ENCODE results near the gene IDH3A. TPM values are rescaled to one million over a fixed set of nuclear protein-coding genes. Genes with fewer than 3 reads are reported as not detected.

The IDH3A gene
- 100 to 1,000 TPM; 119 to 120 TPM for total RNA-seq
- polyA plus RNA-seq (ENCODE audit: insufficient read depth, low read depth, low replicate concordance): 88.9 TPM
- long read RNA-seq, donor 1, full-length matches to known transcripts: 19 of 19 reads
- long read RNA-seq, donor 1, partial matches to known transcripts: 0 of 19 reads
- long read RNA-seq, donor 1, other reads (novel, unspliced or antisense): 0 of 19 reads
- long read RNA-seq, donor 2, full-length matches to known transcripts: 18 of 18 reads
- long read RNA-seq, donor 2, partial matches to known transcripts: 0 of 18 reads
- long read RNA-seq, donor 2, other reads (novel, unspliced or antisense): 0 of 18 reads

GRCh38 chr15:78149068-78149804, at the start of gene IDH3A:
TSS of gene IDH3A (plus strand) at chr15:78149362. CDS start at chr15:78149404, 42 bp downstream.
- peak; percentile 100 for DNase-seq

GRCh38 chr15:78100886-78101285, 48.3 kb upstream of the IDH3A start:
- TF ChIP-seq POLR2A (IDR thresholded peaks at IDR 0.05) (no peak), CTCF (IDR thresholded peaks at IDR 0.05) (no peak)
- H3K27ac ChIP-seq: no peak overlapping the region
- no peaks in the 10 kb centered on the region for H3K36me3 ChIP-seq (ENCODE audit: low read depth, missing control alignments)
- H3K27me3 ChIP-seq: no peaks in the 10 kb centered on the region
- intact Hi-C loops (cut with DNase I; ENCODE audit: low total_unique reads): no loop called here
- 60 to 88% methylated on average over 1 to 2 of the region's 2 CpGs for WGBS, 2 donors
- DNase-seq: no peak
- H3K4me1 ChIP-seq: no peaks in the 10 kb centered on the region
- H3K9me3 ChIP-seq: no peaks in the 10 kb centered on the region
- H3K4me3 ChIP-seq: no peak overlapping the region

More at GRCh38 chr15:78149068-78149804, at the start of gene IDH3A:
- H3K36me3 ChIP-seq (ENCODE audit: low read depth, missing control alignments): no peaks in the 10 kb centered on the region
- H3K4me3 ChIP-seq: peak within 1 kb of the TSS; percentile 73 to 86
- intact Hi-C loops (cut with DNase I; ENCODE audit: low total_unique reads): no loop called here
- peaks cover 8% of the 10 kb centered on the region for H3K4me1 ChIP-seq
- 0 to 1% methylated on average over 27 to 68 of the region's 79 CpGs for WGBS, 2 donors
- peak within 1 kb of the TSS; percentile 77 to 79 for H3K27ac ChIP-seq
- no peaks in the 10 kb centered on the region for H3K27me3 ChIP-seq
- TF ChIP-seq POLR2A (IDR thresholded peaks at IDR 0.05): peak; percentile 54
- TF ChIP-seq CTCF (IDR thresholded peaks at IDR 0.05): no peak
- H3K9me3 ChIP-seq: no peaks in the 10 kb centered on the region

GRCh38 chr15:78101423-78102105, 47.6 kb upstream of the IDH3A start:
- Histone ChIP-seq H3K36me3 (ENCODE audit: low read depth, missing control alignments) (no peaks in the 10 kb centered on the region), H3K9me3 (no peaks in the 10 kb centered on the region), H3K4me3 (no peak overlapping the region), H3K27me3 (no peaks in the 10 kb centered on the region), H3K27ac (no peak overlapping the region), H3K4me1 (no peaks in the 10 kb centered on the region)
- TF ChIP-seq POLR2A (IDR thresholded peaks at IDR 0.05) (no peak), CTCF (IDR thresholded peaks at IDR 0.05) (no peak)
- intact Hi-C loops (cut with DNase I; ENCODE audit: low total_unique reads): no loop called here
- 92 to 95% methylated on average over 2 to 5 of the region's 5 CpGs for WGBS, 2 donors
- DNase-seq: no peak

GRCh38 chr15:78102211-78102610, 47.0 kb upstream of the IDH3A start:
- intact Hi-C loops (cut with DNase I; ENCODE audit: low total_unique reads): no loop called here
- Histone ChIP-seq H3K4me3 (no peak overlapping the region), H3K36me3 (ENCODE audit: low read depth, missing control alignments) (no peaks in the 10 kb centered on the region), H3K27me3 (no peaks in the 10 kb centered on the region), H3K27ac (no peak overlapping the region), H3K4me1 (no peaks in the 10 kb centered on the region), H3K9me3 (no peaks in the 10 kb centered on the region)
- 71 to 86% methylated on average over 1 of the region's 1 CpG for WGBS, 2 donors
- TF ChIP-seq CTCF (IDR thresholded peaks at IDR 0.05) (no peak), POLR2A (IDR thresholded peaks at IDR 0.05) (no peak)
- no peak for DNase-seq
